Mesodermal cell (in vitro differentiated cells): ENCODE data around the gene ACSF2.
"Not testable (repeated sequence)": the region's sequence is repeated elsewhere in the genome, so short reads cannot be mapped to it uniquely, and the experiment has no call there.

Experiments used
- H3K27ac ChIP-seq: 2 replicates; pipeline ENCODE4 v1.7.0; 2013; ENCODE audit warnings: mild to moderate bottlenecking, low read depth, low read length, moderate library complexity; ENCODE audit not compliant: severe bottlenecking
- H3K36me3 ChIP-seq: 2 replicates; pipeline ENCODE4 v1.7.1; 2013; ENCODE audit warnings: mild to moderate bottlenecking, low read length, moderate library complexity; ENCODE audit not compliant: control insufficient read depth, insufficient read depth
- H3K4me1 ChIP-seq: one replicate; pipeline ENCODE4 v1.7.1; 2013; ENCODE audit warnings: mild to moderate bottlenecking, low read length; ENCODE audit not compliant: insufficient read depth, control insufficient read depth, poor library complexity, severe bottlenecking
- H3K4me3 ChIP-seq: 2 replicates; pipeline ENCODE4 v1.7.0; 2013; ENCODE audit warnings: low read length, control low read depth, mild to moderate bottlenecking; ENCODE audit not compliant: insufficient read depth, poor library complexity, severe bottlenecking; ENCODE audit errors: extremely low read depth
- H3K9me3 ChIP-seq: 2 replicates; pipeline ENCODE4 v1.7.1; 2013; ENCODE audit warnings: mild to moderate bottlenecking, low read length, moderate library complexity; ENCODE audit not compliant: control insufficient read depth
- WGBS, 2 experiments: methylation state at CpG; one replicate each; pipeline ENCODE4 v1.1.5; 2013; ENCODE audit warnings: missing lambda C conversion rate in 2 of 2; ENCODE audit not compliant: insufficient coverage in 2 of 2; 5-methylcytosine and 5-hydroxymethylcytosine counted together

Gene ACSF2

GRCh38 chr17:50472286-50472685 is 46.3 kb downstream of the ACSF2 start:
- Histone ChIP-seq H3K9me3 (no peaks in the 10 kb centered on the region), H3K27ac (no peak overlapping the region), H3K36me3 (no peaks in the 10 kb centered on the region), H3K4me3 (no peak overlapping the region), H3K4me1 (no peaks in the 10 kb centered on the region)
- WGBS, 2 experiments, result 94 to 98% methylated on average over 10 of the region's 10 CpGs

- H3K4me1 ChIP-seq, H3K4me3 ChIP-seq, H3K36me3 ChIP-seq, H3K27ac ChIP-seq, H3K9me3 ChIP-seq: not testable (repeated sequence)
- WGBS, 2 experiments, result 92% methylated on average over 5 to 8 of the region's 13 CpGs
Measured at GRCh38 chr17:50472761-50473161, 46.7 kb downstream of the ACSF2 start.

GRCh38 chr17:50473901-50474300 is 47.9 kb downstream of the ACSF2 start:
- no peaks in the 10 kb centered on the region for H3K36me3 ChIP-seq
- no peak overlapping the region for H3K4me3 ChIP-seq
- no peaks in the 10 kb centered on the region for H3K9me3 ChIP-seq
- H3K27ac ChIP-seq, result no peak overlapping the region
- no peaks in the 10 kb centered on the region for H3K4me1 ChIP-seq
- 83 to 99% methylated on average over 3 to 9 of the region's 11 CpGs for WGBS, 2 experiments

GRCh38 chr17:50474523-50474922 is 48.5 kb downstream of the ACSF2 start:
- H3K27ac ChIP-seq, result no peak overlapping the region
- H3K9me3 ChIP-seq, result no peaks in the 10 kb centered on the region
- H3K4me1 ChIP-seq, result no peaks in the 10 kb centered on the region
- H3K4me3 ChIP-seq, result no peak overlapping the region
- no peaks in the 10 kb centered on the region for H3K36me3 ChIP-seq
- 92% methylated on average over 2 to 6 of the region's 6 CpGs for WGBS, 2 experiments

- Histone ChIP-seq H3K9me3 (no peaks in the 10 kb centered on the region), H3K4me3 (no peak overlapping the region), H3K36me3 (peaks cover 6% of the 10 kb centered on the region), H3K4me1 (no peaks in the 10 kb centered on the region), H3K27ac (no peak overlapping the region)
- 91 to 92% methylated on average over 3 to 4 of the region's 4 CpGs for WGBS, 2 experiments
Measured at GRCh38 chr17:50475362-50475761, 49.3 kb downstream of the ACSF2 start.

- H3K4me3 ChIP-seq, H3K9me3 ChIP-seq, H3K27ac ChIP-seq, H3K4me1 ChIP-seq, H3K36me3 ChIP-seq: not testable (repeated sequence)
- WGBS, 2 experiments, result 42 to 83% methylated on average over 1 to 2 of the region's 33 CpGs
Measured at GRCh38 chr17:50475775-50476544, 49.9 kb downstream of the ACSF2 start.

GRCh38 chr17:50476545-50477315 is 50.7 kb downstream of the ACSF2 start:
- Histone ChIP-seq H3K36me3 (peaks cover 9% of the 10 kb centered on the region), H3K27ac (no peak overlapping the region), H3K9me3 (no peaks in the 10 kb centered on the region), H3K4me1 (no peaks in the 10 kb centered on the region), H3K4me3 (no peak overlapping the region)
- 85 to 88% methylated on average over 16 to 17 of the region's 18 CpGs for WGBS, 2 experiments

- Histone ChIP-seq H3K36me3 (peaks cover 13% of the 10 kb centered on the region), H3K4me1 (no peaks in the 10 kb centered on the region), H3K27ac (peak overlapping the region; percentile 78), H3K4me3 (peak overlapping the region; percentile 77), H3K9me3 (no peaks in the 10 kb centered on the region)
- 88 to 97% methylated on average over 4 to 5 of the region's 7 CpGs for WGBS, 2 experiments
Measured at GRCh38 chr17:50477976-50478375, 52.0 kb downstream of the ACSF2 start.

- peaks cover 20% of the 10 kb centered on the region for H3K36me3 ChIP-seq
- no peaks in the 10 kb centered on the region for H3K4me1 ChIP-seq
- H3K9me3 ChIP-seq, result no peaks in the 10 kb centered on the region
- H3K27ac ChIP-seq, result peak within 1 kb of the TSS; percentile 78
- 6% methylated on average over 60 to 67 of the region's 75 CpGs for WGBS, 2 experiments
- H3K4me3 ChIP-seq, result peak within 1 kb of the TSS; percentile 77
Measured at GRCh38 chr17:50478391-50479381, 52.7 kb downstream of the ACSF2 start, which contains the start of gene RSAD1. Gene RSAD1 (plus strand): TSS chr17:50478860. CDS start chr17:50478885, 25 bp downstream.

GRCh38 chr17:50479522-50480141 is 53.6 kb downstream of the ACSF2 start:
- no peaks in the 10 kb centered on the region for H3K9me3 ChIP-seq
- H3K4me3 ChIP-seq, result peak overlapping the region; percentile 77
- 21 to 26% methylated on average over 10 to 16 of the region's 19 CpGs for WGBS, 2 experiments
- no peaks in the 10 kb centered on the region for H3K4me1 ChIP-seq
- H3K27ac ChIP-seq, result peak overlapping the region; percentile 78
- peaks cover 29% of the 10 kb centered on the region for H3K36me3 ChIP-seq
